Mammary epithelial cell (primary cell): ENCODE data around the gene HHLA2.

Source experiments
- EZH2 ChIP-seq: IDR thresholded peaks from 2 replicates; pipeline ENCODE4 v1.6.1; 2012; ENCODE audit warnings: low read length, inconsistent platforms, borderline replicate concordance
- TF ChIP-seq, protein P1 (sequence below), 2 donors: IDR thresholded peaks in 1 of 2; conservative IDR thresholded peaks in 1 of 2; 2 replicates each; pipeline ENCODE4 v1.5.1; 2011 to 2012; ENCODE audit warnings: inconsistent platforms in 2 of 2, low read length in 2 of 2, mild to moderate bottlenecking in 2 of 2, control low read depth in 1 of 2, low read depth in 1 of 2; ENCODE audit not compliant: insufficient read depth in 1 of 2; ENCODE audit errors: extremely low read depth in 1 of 2

DNA sequence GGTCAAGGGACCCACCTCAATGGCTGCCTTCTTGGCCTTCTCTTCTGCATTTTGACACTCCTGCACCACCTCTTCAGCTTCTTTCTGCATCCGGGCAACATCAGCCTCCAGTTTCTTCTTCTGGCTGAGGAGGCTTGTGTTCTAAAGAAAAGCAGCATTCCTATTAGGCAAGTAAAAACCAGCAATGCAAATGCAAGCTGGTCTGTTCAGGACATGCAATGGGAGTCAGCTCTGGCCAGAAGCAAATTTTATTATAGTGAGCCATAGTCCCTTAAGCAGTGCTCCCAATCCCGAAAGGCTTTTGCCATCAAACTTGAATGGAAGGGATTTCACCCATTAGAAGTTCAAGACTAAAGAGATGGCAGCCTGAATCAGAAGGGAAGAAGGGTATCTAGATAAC is 97.7 kb downstream of the HHLA2 start:
- TF ChIP-seq, protein P1, sequence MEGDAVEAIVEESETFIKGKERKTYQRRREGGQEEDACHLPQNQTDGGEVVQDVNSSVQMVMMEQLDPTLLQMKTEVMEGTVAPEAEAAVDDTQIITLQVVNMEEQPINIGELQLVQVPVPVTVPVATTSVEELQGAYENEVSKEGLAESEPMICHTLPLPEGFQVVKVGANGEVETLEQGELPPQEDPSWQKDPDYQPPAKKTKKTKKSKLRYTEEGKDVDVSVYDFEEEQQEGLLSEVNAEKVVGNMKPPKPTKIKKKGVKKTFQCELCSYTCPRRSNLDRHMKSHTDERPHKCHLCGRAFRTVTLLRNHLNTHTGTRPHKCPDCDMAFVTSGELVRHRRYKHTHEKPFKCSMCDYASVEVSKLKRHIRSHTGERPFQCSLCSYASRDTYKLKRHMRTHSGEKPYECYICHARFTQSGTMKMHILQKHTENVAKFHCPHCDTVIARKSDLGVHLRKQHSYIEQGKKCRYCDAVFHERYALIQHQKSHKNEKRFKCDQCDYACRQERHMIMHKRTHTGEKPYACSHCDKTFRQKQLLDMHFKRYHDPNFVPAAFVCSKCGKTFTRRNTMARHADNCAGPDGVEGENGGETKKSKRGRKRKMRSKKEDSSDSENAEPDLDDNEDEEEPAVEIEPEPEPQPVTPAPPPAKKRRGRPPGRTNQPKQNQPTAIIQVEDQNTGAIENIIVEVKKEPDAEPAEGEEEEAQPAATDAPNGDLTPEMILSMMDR (conservative IDR thresholded peaks at IDR 0.05 in 1 of 2, IDR thresholded peaks at IDR 0.05 in 1 of 2; ENCODE audit: extremely low read depth in 1 of 2, insufficient read depth in 1 of 2, low read depth in 1 of 2, low read length in 2 of 2), result no peak
- no peak for TF ChIP-seq EZH2
